Measurements from ENCODE around the gene AP1G1. TPM values are rescaled to one million over a fixed set of nuclear protein-coding genes. Genes with fewer than 3 reads are reported as not detected.

Gene AP1G1
- total RNA-seq, 4 donors from 2014 or later, result 104 to 270 (median 121) TPM

- TF ChIP-seq POLR2A (IDR thresholded peaks at IDR 0.05) (no peak), POLR2AphosphoS5 (IDR thresholded peaks at IDR 0.05) (no peak), CTCF (IDR thresholded peaks at IDR 0.05) (no peak), EP300 (IDR thresholded peaks at IDR 0.05; ENCODE audit: low read depth) (no peak)
- in situ Hi-C loops (cut with MboI; ENCODE audit: low pct_ligation_motif_present in 1 of 4, low pct_unique_long_range_greater_than_20kb in 1 of 4, low sequenced_read_pairs in 3 of 4) (no loop called here), intact Hi-C loops (cut with DNase I; ENCODE audit: low total_unique reads) (no loop called here)
- Histone ChIP-seq H3K4me1 (no peaks in the 10 kb centered on the region), H3K36me3 (peaks cover 0 to 6% (median 0%) of the 10 kb centered on the region in 4 donors), H3K4me3 (no peak overlapping the region), H3K27ac (no peak overlapping the region), H3K9me3 (no peaks in the 10 kb centered on the region), H3K27me3 (no peaks in the 10 kb centered on the region)
- 82 to 92% methylated on average over 4 of the region's 4 CpGs for WGBS, 2 donors (ENCODE audit: low coverage in 1 of 2)
- no peak for DNase-seq
These were observed 107.8 kb downstream of the AP1G1 start for GRCh38 chr16:71700831-71701230.

DNA sequence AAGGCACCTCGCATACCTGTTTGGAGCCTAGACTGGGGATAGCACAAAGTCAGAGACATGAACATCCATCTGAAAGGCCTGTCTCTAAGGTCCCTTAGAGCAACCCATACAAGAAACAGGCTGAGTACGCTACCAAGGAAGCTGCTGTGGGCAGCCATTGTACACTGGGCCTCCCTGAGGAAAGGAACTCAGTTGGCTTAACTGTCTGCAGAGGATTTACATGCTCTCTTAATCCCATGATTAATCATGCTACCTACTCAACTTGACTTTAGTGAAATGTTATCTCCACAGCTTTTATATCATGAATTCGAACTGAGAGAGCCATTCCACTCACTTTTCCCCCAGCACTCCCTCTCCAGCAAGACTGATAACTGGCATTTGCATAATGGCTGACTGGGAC is 110.1 kb downstream of the AP1G1 start:
- TF ChIP-seq CTCF (IDR thresholded peaks at IDR 0.05) (no peak), EP300 (IDR thresholded peaks at IDR 0.05; ENCODE audit: low read depth) (no peak), POLR2AphosphoS5 (IDR thresholded peaks at IDR 0.05) (no peak), POLR2A (IDR thresholded peaks at IDR 0.05) (no peak)
- no peak for DNase-seq
- intact Hi-C loops (cut with DNase I; ENCODE audit: low total_unique reads) (no loop called here), in situ Hi-C loops (cut with MboI; ENCODE audit: low pct_ligation_motif_present in 1 of 4, low pct_unique_long_range_greater_than_20kb in 1 of 4, low sequenced_read_pairs in 3 of 4) (no loop called here)
- H3K27me3 ChIP-seq, result no peaks in the 10 kb centered on the region
- H3K4me1 ChIP-seq, result no peaks in the 10 kb centered on the region
- H3K27ac ChIP-seq, result no peak overlapping the region
- no peak overlapping the region for H3K4me3 ChIP-seq
- no peaks in the 10 kb centered on the region for H3K9me3 ChIP-seq
- H3K36me3 ChIP-seq, result peaks cover 0 to 6% (median 0%) of the 10 kb centered on the region in 4 donors
- WGBS, 2 donors (ENCODE audit: low coverage in 1 of 2), result 57 to 96% methylated on average over 1 to 3 of the region's 3 CpGs

DNA sequence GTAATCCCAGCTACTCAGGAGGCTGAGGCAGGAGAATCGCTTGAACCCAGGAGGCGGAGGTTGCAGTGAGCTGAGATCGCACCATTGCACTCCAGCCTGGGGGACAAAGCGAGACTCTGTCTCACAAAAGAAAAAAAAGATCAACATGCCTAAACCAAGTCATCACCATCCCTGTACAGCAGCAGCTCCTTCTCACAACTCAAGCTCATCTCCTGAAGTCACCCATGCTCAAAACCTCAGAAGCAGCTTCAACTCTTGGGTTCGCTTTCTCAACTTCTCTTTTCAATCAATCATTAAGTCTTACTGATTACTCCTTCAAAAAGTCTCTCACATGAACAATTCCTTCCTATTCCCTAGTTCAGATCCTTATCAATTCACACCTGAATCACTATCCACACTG is 115.5 kb downstream of the AP1G1 start:
- no peak overlapping the region for H3K27ac ChIP-seq
- peaks cover 0 to 18% (median 7%) of the 10 kb centered on the region in 4 donors for H3K36me3 ChIP-seq
- WGBS, 2 donors (ENCODE audit: low coverage in 1 of 2), result 92 to 99% methylated on average over 5 of the region's 5 CpGs
- no peaks in the 10 kb centered on the region for H3K9me3 ChIP-seq
- TF ChIP-seq POLR2AphosphoS5 (IDR thresholded peaks at IDR 0.05) (no peak), EP300 (IDR thresholded peaks at IDR 0.05; ENCODE audit: low read depth) (no peak), CTCF (IDR thresholded peaks at IDR 0.05) (no peak), POLR2A (IDR thresholded peaks at IDR 0.05) (no peak)
- H3K4me1 ChIP-seq, result no peaks in the 10 kb centered on the region
- DNase-seq, result no peak
- in situ Hi-C loops (cut with MboI; ENCODE audit: low pct_ligation_motif_present in 1 of 4, low pct_unique_long_range_greater_than_20kb in 1 of 4, low sequenced_read_pairs in 3 of 4) (no loop called here), intact Hi-C loops (cut with DNase I; ENCODE audit: low total_unique reads) (no loop called here)
- H3K27me3 ChIP-seq, result no peaks in the 10 kb centered on the region
- H3K4me3 ChIP-seq, result no peak overlapping the region

DNA sequence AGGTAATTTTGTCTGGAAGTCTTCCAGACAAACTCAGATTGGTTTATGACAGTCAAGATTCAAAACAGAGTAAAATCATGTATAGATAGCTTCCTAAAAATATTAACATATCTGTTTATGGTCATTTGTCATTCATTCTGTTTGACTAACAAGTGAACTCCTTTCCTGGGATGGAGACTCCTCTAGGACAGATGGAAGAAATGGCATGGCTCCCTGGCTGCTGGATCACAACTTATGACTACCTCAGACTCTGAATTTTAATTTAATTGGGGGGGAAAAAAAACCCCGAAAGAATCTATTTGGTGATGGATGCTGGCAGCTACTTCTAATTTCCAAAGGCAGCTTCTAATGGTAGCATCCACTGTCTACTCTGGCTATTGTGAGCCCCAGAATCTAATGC is 118.7 kb downstream of the AP1G1 start:
- intact Hi-C loops (cut with DNase I; ENCODE audit: low total_unique reads), result no loop called here
- H3K27ac ChIP-seq, result no peak overlapping the region
- no peaks in the 10 kb centered on the region for H3K9me3 ChIP-seq
- in situ Hi-C loops (cut with MboI; ENCODE audit: low pct_ligation_motif_present in 1 of 4, low pct_unique_long_range_greater_than_20kb in 1 of 4, low sequenced_read_pairs in 3 of 4), result no loop called here
- no peak for TF ChIP-seq CTCF (IDR thresholded peaks at IDR 0.05)
- TF ChIP-seq POLR2A (IDR thresholded peaks at IDR 0.05), result no peak
- no peak for TF ChIP-seq EP300 (IDR thresholded peaks at IDR 0.05; ENCODE audit: low read depth)
- no peak for TF ChIP-seq POLR2AphosphoS5 (IDR thresholded peaks at IDR 0.05)
- no peak for DNase-seq
- no peak overlapping the region for H3K4me3 ChIP-seq
- no peaks in the 10 kb centered on the region for H3K4me1 ChIP-seq
- 73% methylated on average over 1 of the region's 1 CpG; no CpG with 5 or more reads in 1 of the 2 donors for whole genome bisulfite sequencing, 2 donors (ENCODE audit: low coverage in 1 of 2)
- no peaks in the 10 kb centered on the region for H3K27me3 ChIP-seq
- peaks cover 0 to 25% (median 10%) of the 10 kb centered on the region in 4 donors for H3K36me3 ChIP-seq
